ENCODE measurements around the gene ZNF619.
"Not testable (repeated sequence)": the region's sequence is repeated elsewhere in the genome, so short reads cannot be mapped to it uniquely, and the experiment has no call there.

Gene ZNF619

GRCh38 chr3:40476478-40477470 lies at the start of gene ZNF619:
Gene ZNF619 (plus strand): TSS chr3:40477122. CDS start chr3:40477980, 858 bp downstream.
- no peak within 1 kb of the TSS for H3K27ac ChIP-seq
- peak; percentile 6 for DNase-seq (ENCODE audit: low read depth, low spot score)

- no peak overlapping the region for H3K27ac ChIP-seq
- no peak for DNase-seq (ENCODE audit: low read depth, low spot score)
Observed at GRCh38 chr3:40432793-40433192, 44.1 kb upstream of the ZNF619 start.

GRCh38 chr3:40437889-40438288 lies 39.0 kb upstream of the ZNF619 start:
- no peak overlapping the region for H3K27ac ChIP-seq
- DNase-seq (ENCODE audit: low read depth, low spot score), result no peak

- DNase-seq (ENCODE audit: low read depth, low spot score), result no peak
- no peak overlapping the region for H3K27ac ChIP-seq
Observed at GRCh38 chr3:40445062-40445461, 31.9 kb upstream of the ZNF619 start.

DNA sequence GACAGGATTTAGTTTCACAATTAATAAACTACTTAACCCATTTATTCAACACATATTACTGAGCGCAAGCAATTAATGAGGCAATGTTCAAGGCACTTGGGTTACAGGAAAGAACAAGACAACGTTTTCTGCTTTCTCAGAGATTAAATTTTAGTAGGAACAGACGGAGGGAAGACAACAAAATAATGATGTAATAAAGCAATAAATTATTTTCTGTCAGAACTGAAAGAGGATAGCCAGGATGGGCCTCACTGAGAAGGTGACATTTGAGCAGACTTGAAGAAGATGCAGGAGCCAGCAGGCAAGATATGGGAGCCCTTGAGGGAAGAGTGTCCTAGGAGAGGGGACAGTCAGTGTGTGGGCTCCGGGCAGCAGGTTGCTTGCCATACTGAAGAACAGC lies 31.0 kb upstream of the ZNF619 start:
- H3K27ac ChIP-seq, result no peak overlapping the region
- no peak for DNase-seq (ENCODE audit: low read depth, low spot score)

GRCh38 chr3:40450438-40450837 lies 26.5 kb upstream of the ZNF619 start:
- DNase-seq (ENCODE audit: low read depth, low spot score), result no peak
- peak overlapping the region; percentile 78 for H3K27ac ChIP-seq

- H3K27ac ChIP-seq, result peak overlapping the region; percentile 78
- peak; percentile 41 for DNase-seq (ENCODE audit: low read depth, low spot score)
Observed at GRCh38 chr3:40451551-40451950, 25.4 kb upstream of the ZNF619 start.

GRCh38 chr3:40452057-40452456 lies 24.9 kb upstream of the ZNF619 start:
- DNase-seq (ENCODE audit: low read depth, low spot score), result no peak
- peak overlapping the region; percentile 78 for H3K27ac ChIP-seq

- no peak for DNase-seq (ENCODE audit: low read depth, low spot score)
- H3K27ac ChIP-seq, result peak overlapping the region; percentile 78
Observed at GRCh38 chr3:40452562-40452875, 24.4 kb upstream of the ZNF619 start.

- peak; percentile 95 for DNase-seq (ENCODE audit: low read depth, low spot score)
- H3K27ac ChIP-seq, result peak overlapping the region; percentile 78
Observed at GRCh38 chr3:40452876-40453730, 23.8 kb upstream of the ZNF619 start.

DNA sequence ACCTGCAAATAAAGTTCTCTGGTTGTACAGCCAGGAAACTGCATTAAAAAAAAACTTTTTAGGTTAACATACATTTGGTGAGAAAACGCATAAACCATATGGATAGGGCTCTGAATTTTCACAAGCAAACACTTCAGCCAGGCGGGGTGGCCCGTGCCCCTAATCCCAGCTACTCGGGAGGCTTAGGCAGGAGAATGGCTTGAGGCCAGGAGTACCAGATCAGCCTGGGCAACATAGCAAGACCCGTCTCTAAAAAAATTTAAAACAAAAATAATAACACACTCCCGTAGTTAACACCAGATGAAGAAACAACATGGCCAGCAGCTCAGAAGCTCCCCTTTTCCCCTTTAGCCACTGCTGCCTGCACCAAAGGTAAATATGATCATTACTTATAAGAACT lies 23.0 kb upstream of the ZNF619 start:
- no peak overlapping the region for H3K27ac ChIP-seq
- DNase-seq (ENCODE audit: low read depth, low spot score), result no peak

DNA sequence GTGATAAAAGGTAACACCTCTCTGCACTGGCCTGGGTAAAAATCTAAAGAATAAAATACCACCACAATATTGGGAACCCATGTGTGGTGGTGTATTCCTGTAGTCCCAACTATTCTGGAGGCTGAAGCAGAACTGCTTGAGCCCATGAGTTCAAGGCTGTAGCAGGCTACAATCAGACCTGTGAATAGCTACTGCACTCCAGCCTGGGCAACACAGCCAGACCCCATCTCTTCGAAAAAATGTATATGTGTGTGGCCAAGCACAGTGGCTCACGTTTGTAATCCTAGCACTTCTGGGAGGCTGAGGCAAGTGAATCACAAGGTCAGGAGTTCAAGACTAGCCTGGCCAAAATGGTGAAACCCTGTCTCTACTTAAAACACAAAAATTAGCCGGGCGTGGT lies 21.6 kb upstream of the ZNF619 start:
- no peak overlapping the region for H3K27ac ChIP-seq

GRCh38 chr3:40456279-40456939 lies 20.5 kb upstream of the ZNF619 start:
- peak overlapping the region; percentile 68 for H3K27ac ChIP-seq
- no peak for DNase-seq (ENCODE audit: low read depth, low spot score)

More for the DNA sequence above, 21.6 kb upstream of the ZNF619 start:
- DNase-seq (ENCODE audit: low read depth, low spot score), result no peak

GRCh38 chr3:40456940-40457823 lies 19.7 kb upstream of the ZNF619 start, which contains the start of gene RPL14:
Gene RPL14 (plus strand): TSS chr3:40457339. CDS start chr3:40457472, 133 bp downstream.
- DNase-seq (ENCODE audit: low read depth, low spot score), result peak; percentile 90
- H3K27ac ChIP-seq, result peak within 1 kb of the TSS; percentile 68

GRCh38 chr3:40458473-40458872 lies 18.4 kb upstream of the ZNF619 start:
- no peak for DNase-seq (ENCODE audit: low read depth, low spot score)
- H3K27ac ChIP-seq, result peak overlapping the region; percentile 68

DNA sequence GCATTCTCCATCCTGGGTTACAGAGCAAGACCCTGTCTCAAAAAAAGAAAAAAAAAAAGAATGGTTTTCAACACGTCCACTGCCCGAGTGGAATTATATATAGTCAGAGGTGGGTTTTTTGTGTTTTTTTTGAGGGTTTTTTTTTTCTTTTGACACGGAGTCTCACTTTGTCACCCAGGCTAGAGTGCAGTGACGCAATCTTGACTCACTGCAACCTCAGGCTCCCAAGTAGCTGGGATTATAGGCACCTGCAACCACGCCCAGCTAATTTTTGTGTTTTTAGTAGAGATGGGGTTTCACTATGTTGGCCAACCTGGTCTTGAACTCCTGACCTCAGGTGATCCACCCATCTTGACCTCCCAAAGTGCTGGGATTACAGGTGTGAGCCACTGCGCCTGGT lies 16.4 kb upstream of the ZNF619 start:
- peak overlapping the region; percentile 51 for H3K27ac ChIP-seq
- not testable (repeated sequence) for DNase-seq (ENCODE audit: low read depth, low spot score)

- no peak for DNase-seq (ENCODE audit: low read depth, low spot score)
- peak overlapping the region; percentile 51 for H3K27ac ChIP-seq
Observed at GRCh38 chr3:40461161-40461560, 15.8 kb upstream of the ZNF619 start.

GRCh38 chr3:40462838-40463237 lies 14.1 kb upstream of the ZNF619 start:
- not testable (repeated sequence) for DNase-seq (ENCODE audit: low read depth, low spot score); H3K27ac ChIP-seq

- no peak for DNase-seq (ENCODE audit: low read depth, low spot score)
- H3K27ac ChIP-seq, result no peak overlapping the region
Observed at GRCh38 chr3:40463579-40463978, 13.3 kb upstream of the ZNF619 start.
